ENCODE measurements around the gene OR5B17. TPM values are rescaled to one million over a fixed set of nuclear protein-coding genes. Genes with fewer than 3 reads are reported as not detected.

Gene OR5B17
- total RNA-seq, 2 experiments from 2014 or later, result not detected

DNA sequence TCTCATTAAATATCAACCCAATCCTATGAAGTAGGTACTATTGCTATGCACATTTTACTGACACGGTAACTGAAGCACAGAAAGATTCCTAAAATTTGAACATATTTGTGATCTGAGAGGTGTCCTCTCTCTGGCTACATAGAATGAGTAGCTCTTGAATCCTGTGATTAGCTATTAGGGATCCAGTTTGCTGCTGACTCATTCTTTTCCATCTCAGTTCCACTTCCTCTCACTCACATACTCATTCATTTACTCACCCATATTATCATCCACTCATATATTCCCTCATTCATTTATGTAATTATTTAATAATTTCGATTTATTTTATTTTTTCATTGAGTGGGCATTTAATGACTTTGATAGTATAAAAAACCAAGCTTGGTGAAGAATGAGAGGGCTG lies 42.7 kb downstream of the OR5B17 start:
- H3K36me3 ChIP-seq (ENCODE audit: insufficient read depth, low read length), result no peaks in the 10 kb centered on the region
- ATAC-seq (ENCODE audit: poor library complexity) (no peak), DNase-seq (no peak)
- no peaks in the 10 kb centered on the region for H3K36me3 Mint-ChIP-seq (ENCODE audit: low read depth)
- H3K27ac Mint-ChIP-seq, result no peak overlapping the region
- ChIA-PET POLR2A (no interaction called here), CTCF (no interaction called here)
- no peak overlapping the region for H3K4me3 ChIP-seq (ENCODE audit: low read length)
- H3K27me3 ChIP-seq (ENCODE audit: control insufficient read depth in 1 of 2, insufficient read depth in 2 of 2, low read length in 2 of 2), result peaks cover 0 to 8% of the 10 kb centered on the region in 2 experiments
- no peak overlapping the region for H3K27ac ChIP-seq (ENCODE audit: low read depth in 1 of 2, low read length in 2 of 2)
- H3K9me3 Mint-ChIP-seq, result peaks cover 2% of the 10 kb centered on the region
- H3K9me3 ChIP-seq (ENCODE audit: control insufficient read depth in 1 of 2, insufficient read depth in 1 of 2, low read length in 2 of 2), result no peaks in the 10 kb centered on the region
- H3K4me1 Mint-ChIP-seq (ENCODE audit: low read depth), result no peaks in the 10 kb centered on the region
- intact Hi-C loops (cut with DNase I, micrococcal nuclease), result no loop called here
- no peak overlapping the region for H3K4me3 Mint-ChIP-seq
- TF ChIP-seq, protein P1, sequence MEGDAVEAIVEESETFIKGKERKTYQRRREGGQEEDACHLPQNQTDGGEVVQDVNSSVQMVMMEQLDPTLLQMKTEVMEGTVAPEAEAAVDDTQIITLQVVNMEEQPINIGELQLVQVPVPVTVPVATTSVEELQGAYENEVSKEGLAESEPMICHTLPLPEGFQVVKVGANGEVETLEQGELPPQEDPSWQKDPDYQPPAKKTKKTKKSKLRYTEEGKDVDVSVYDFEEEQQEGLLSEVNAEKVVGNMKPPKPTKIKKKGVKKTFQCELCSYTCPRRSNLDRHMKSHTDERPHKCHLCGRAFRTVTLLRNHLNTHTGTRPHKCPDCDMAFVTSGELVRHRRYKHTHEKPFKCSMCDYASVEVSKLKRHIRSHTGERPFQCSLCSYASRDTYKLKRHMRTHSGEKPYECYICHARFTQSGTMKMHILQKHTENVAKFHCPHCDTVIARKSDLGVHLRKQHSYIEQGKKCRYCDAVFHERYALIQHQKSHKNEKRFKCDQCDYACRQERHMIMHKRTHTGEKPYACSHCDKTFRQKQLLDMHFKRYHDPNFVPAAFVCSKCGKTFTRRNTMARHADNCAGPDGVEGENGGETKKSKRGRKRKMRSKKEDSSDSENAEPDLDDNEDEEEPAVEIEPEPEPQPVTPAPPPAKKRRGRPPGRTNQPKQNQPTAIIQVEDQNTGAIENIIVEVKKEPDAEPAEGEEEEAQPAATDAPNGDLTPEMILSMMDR (IDR thresholded peaks at IDR 0.05), result no peak
- H3K27me3 Mint-ChIP-seq, result peaks cover 27% of the 10 kb centered on the region
- H3K4me1 ChIP-seq (ENCODE audit: insufficient read depth, low read length), result no peaks in the 10 kb centered on the region

Other genes with a start within 250 kb of the OR5B17 start
- not detected for gene OR9I1, start 233.5 kb downstream of the OR5B17 start, total RNA-seq
- not detected for gene OR9Q2, start 170.0 kb downstream of the OR5B17 start, total RNA-seq
- gene OR1S2, start 154.9 kb downstream of the OR5B17 start, total RNA-seq, result not detected
- not detected for gene OR1S1, start 146.3 kb downstream of the OR5B17 start, total RNA-seq
- gene OR10Q1, start 130.2 kb downstream of the OR5B17 start, total RNA-seq, result not detected
- not detected for gene OR10W1, start 90.8 kb downstream of the OR5B17 start, total RNA-seq
- not detected for gene OR5B3, start 47.8 kb upstream of the OR5B17 start, total RNA-seq
- gene OR5B2, start 69.1 kb upstream of the OR5B17 start, total RNA-seq, result not detected
- not detected for gene OR5B12, start 83.2 kb upstream of the OR5B17 start, total RNA-seq
- gene OR5B21, start 149.0 kb upstream of the OR5B17 start, total RNA-seq, result not detected
- gene LPXN, start 216.8 kb upstream of the OR5B17 start, total RNA-seq, result 10 to 100 TPM; 35.5 to 36.3 TPM
- gene ZFP91, start 220.0 kb upstream of the OR5B17 start, total RNA-seq, result 10 to 100 TPM; 46.5 to 46.7 TPM

Data from CD4-positive, alpha-beta T cell (primary cell).